ENCODE data around the gene PANX1.
"Not testable (repeated sequence)": the region's sequence is repeated elsewhere in the genome, so short reads cannot be mapped to it uniquely, and the experiment has no call there.

PANX1 gene

DNA sequence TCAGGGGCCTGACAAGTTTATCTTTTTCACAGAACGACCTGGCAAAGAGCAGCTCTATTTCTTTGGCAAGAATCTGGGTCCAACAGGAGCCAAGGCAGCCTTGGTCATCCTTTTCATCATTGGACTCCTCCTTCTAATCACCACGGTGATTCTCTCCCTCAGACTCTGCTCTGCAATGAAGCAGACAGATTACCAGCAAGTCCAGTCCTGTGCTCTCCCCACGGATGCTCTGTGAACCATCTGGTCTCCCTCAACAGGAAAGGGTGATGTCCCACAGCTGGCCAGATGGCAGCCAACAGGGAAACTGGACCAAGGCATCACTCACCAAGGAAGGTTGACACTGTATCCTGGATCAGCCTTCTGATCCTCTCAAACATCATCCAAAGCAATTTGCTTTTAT is 17.0 kb upstream of the PANX1 start:
- H3K27ac Mint-ChIP-seq: no peak overlapping the region
- peaks cover 17% of the 10 kb centered on the region for H3K4me1 Mint-ChIP-seq

DNA sequence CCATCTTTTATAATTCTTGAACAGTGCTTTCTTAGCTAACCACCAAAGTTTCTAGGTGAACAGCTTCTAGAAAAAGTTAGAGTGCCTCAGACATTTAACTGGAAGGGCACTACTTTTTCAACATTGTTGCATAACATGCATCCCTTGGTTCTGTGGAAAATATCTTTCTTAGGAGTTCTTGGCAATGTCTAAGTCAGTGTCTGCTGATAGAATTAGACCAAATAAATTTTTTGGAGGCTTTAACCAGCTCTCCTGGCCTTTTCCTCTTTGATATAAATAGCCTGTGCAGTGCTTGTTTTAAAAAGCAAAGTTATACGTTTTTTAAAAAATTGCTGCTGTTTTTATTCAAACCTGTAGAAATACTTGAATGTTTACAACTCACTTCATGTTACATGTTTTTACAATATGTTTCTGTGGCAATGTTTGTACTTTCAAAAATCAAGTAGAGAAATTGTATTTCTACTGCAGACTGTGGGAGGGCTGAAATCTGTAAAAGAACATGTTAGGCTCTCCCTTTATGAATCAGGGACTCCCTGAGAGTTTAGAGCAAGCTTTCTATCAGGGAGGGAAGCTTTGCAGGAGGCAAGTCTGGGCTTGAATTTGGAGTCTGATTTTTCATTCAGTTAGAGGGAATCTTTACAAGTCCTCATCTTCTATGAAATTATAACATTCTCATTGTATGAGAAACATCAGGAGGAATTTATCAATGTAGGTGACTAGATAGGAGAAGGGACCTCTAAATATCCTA is 16.3 kb upstream of the PANX1 start:
- TF ChIP-seq, protein P1, sequence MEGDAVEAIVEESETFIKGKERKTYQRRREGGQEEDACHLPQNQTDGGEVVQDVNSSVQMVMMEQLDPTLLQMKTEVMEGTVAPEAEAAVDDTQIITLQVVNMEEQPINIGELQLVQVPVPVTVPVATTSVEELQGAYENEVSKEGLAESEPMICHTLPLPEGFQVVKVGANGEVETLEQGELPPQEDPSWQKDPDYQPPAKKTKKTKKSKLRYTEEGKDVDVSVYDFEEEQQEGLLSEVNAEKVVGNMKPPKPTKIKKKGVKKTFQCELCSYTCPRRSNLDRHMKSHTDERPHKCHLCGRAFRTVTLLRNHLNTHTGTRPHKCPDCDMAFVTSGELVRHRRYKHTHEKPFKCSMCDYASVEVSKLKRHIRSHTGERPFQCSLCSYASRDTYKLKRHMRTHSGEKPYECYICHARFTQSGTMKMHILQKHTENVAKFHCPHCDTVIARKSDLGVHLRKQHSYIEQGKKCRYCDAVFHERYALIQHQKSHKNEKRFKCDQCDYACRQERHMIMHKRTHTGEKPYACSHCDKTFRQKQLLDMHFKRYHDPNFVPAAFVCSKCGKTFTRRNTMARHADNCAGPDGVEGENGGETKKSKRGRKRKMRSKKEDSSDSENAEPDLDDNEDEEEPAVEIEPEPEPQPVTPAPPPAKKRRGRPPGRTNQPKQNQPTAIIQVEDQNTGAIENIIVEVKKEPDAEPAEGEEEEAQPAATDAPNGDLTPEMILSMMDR (IDR thresholded peaks at IDR 0.05; ENCODE audit: unreplicated experiment in 3 of 3): no peak
- no peaks in the 10 kb centered on the region for H3K36me3 Mint-ChIP-seq (ENCODE audit: low read depth)
- H3K9me3 Mint-ChIP-seq: no peaks in the 10 kb centered on the region
- peaks cover 17% of the 10 kb centered on the region for H3K4me1 Mint-ChIP-seq
- H3K27me3 Mint-ChIP-seq (ENCODE audit: low read depth): peaks cover 4% of the 10 kb centered on the region
- H3K27ac Mint-ChIP-seq: peak overlapping the region in 2 of 3 experiments; percentile 58 to 85
- H3K4me3 Mint-ChIP-seq: no peak overlapping the region

More for the DNA sequence above, 17.0 kb upstream of the PANX1 start:
- Mint-ChIP-seq H3K4me3 (no peak overlapping the region), H3K27me3 (ENCODE audit: low read depth) (peaks cover 4% of the 10 kb centered on the region), H3K36me3 (ENCODE audit: low read depth) (no peaks in the 10 kb centered on the region), H3K9me3 (peaks cover 1% of the 10 kb centered on the region)
- TF ChIP-seq, protein P1 (IDR thresholded peaks at IDR 0.05; ENCODE audit: unreplicated experiment in 3 of 3): no peak

GRCh38 chr11:94117197-94117574 is 11.5 kb upstream of the PANX1 start:
- no peaks in the 10 kb centered on the region for H3K36me3 Mint-ChIP-seq (ENCODE audit: low read depth)
- H3K27me3 Mint-ChIP-seq (ENCODE audit: low read depth): peaks cover 3% of the 10 kb centered on the region
- H3K4me1 Mint-ChIP-seq: peaks cover 17% of the 10 kb centered on the region
- TF ChIP-seq, protein P1 (IDR thresholded peaks at IDR 0.05; ENCODE audit: unreplicated experiment in 3 of 3): no peak
- no peak overlapping the region for H3K27ac Mint-ChIP-seq
- no peak overlapping the region for H3K4me3 Mint-ChIP-seq
- H3K9me3 Mint-ChIP-seq: no peaks in the 10 kb centered on the region

DNA sequence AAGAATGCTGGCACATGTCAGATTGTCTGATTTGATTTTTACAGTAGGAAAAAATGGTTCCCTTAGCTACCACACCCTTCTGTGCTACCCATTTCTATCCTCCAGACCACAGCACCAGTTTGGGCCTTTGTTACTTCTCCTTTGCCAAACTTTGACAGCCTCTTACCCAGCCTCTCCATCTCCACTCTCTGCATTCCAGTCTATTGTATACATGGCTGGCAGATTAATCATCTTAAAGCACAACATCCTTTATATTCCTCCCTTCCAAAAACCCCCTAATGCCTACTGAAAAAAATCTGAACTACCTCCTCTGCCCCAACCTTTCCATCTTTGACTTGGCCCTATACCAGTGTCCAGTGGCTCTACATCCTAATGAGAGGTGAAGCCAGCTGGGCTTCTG is 10.8 kb upstream of the PANX1 start:
- Mint-ChIP-seq H3K27ac (no peak overlapping the region), H3K4me3 (no peak overlapping the region), H3K27me3 (ENCODE audit: low read depth) (peaks cover 3% of the 10 kb centered on the region), H3K4me1 (peaks cover 10% of the 10 kb centered on the region), H3K36me3 (ENCODE audit: low read depth) (no peaks in the 10 kb centered on the region), H3K9me3 (no peaks in the 10 kb centered on the region)
- TF ChIP-seq, protein P1 (IDR thresholded peaks at IDR 0.05; ENCODE audit: unreplicated experiment in 3 of 3): no peak

- H3K36me3 Mint-ChIP-seq (ENCODE audit: low read depth); H3K9me3 Mint-ChIP-seq; H3K27ac Mint-ChIP-seq; H3K27me3 Mint-ChIP-seq (ENCODE audit: low read depth); H3K4me1 Mint-ChIP-seq; H3K4me3 Mint-ChIP-seq: not testable (repeated sequence)
These were observed 9.0 kb upstream of the PANX1 start for GRCh38 chr11:94119676-94120075.

DNA sequence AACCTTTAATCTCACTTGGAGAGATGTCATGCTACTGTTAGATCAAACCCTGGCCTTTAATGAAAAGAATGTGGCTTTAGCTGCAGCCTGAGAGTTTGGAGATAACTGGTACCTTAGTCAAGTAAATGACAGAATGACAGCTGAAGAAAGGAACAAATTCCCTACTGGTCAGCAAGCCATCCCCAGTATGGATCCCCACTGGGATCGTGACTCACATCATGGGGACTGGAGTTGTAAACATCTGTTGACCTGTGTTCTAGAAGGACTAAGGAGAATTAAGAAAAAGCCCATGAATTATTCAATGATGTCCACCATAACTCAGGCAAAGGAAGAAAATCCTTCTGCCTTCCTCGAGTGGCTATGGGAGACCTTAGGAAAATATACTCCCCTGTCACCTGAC is 8.1 kb upstream of the PANX1 start:
- not testable (repeated sequence) for H3K27me3 Mint-ChIP-seq (ENCODE audit: low read depth); H3K27ac Mint-ChIP-seq; H3K9me3 Mint-ChIP-seq

GRCh38 chr11:94120946-94121345 is 7.7 kb upstream of the PANX1 start:
- Mint-ChIP-seq H3K4me3 (no peak overlapping the region), H3K27me3 (ENCODE audit: low read depth) (peaks cover 3% of the 10 kb centered on the region), H3K4me1 (peaks cover 8% of the 10 kb centered on the region), H3K9me3 (peaks cover 4% of the 10 kb centered on the region), H3K36me3 (ENCODE audit: low read depth) (no peaks in the 10 kb centered on the region), H3K27ac (no peak overlapping the region)
- TF ChIP-seq, protein P1 (IDR thresholded peaks at IDR 0.05; ENCODE audit: unreplicated experiment in 3 of 3): no peak

More for the DNA sequence above, 8.1 kb upstream of the PANX1 start:
- not testable (repeated sequence) for H3K36me3 Mint-ChIP-seq (ENCODE audit: low read depth); H3K4me1 Mint-ChIP-seq; H3K4me3 Mint-ChIP-seq
